IMR-90 (cell line): ENCODE measurements around the gene ABCC3. TPM values are rescaled to one million over a fixed set of nuclear protein-coding genes. Genes with fewer than 3 reads are reported as not detected.

Source experiments
- ATAC-seq: fragments of 200-7000 bp; cut with Tn5 transposase; 2 replicates; pipeline ENCODE4 v1.9.1; 2020; ENCODE audit warnings: low read depth, mild to moderate bottlenecking, moderate library complexity
- BruUV-seq: library from RNA; stranded (reverse); fragments of 400-500 nt; replicated peaks from 2 replicates; lab custom pipeline; 2021; lab: Mats Ljungman, UMichigan
- CTCF ChIA-PET: fragments of 300-600 bp; formaldehyde crosslinking; extraction: SDS; loops from one replicate; lab custom pipeline; 2021; ENCODE audit warnings: antibody characterized with exemption; lab: Yijun Ruan, JAX
- POLR2A ChIA-PET: fragments of 300-600 bp; sonication (Branson Sonifier 250); formaldehyde crosslinking; loops from one replicate; lab custom pipeline; 2022; ENCODE audit warnings: antibody characterized with exemption; ENCODE audit not compliant: unreplicated experiment; lab: Charles Lee
- DNase-seq: peaks from one replicate; pipeline ENCODE4 v3.0.0; 2013
- H2AFZ ChIP-seq: replicated peaks from 2 replicates; pipeline ENCODE3; 2013; ENCODE audit warnings: low read length, mild to moderate bottlenecking; ENCODE audit not compliant: poor library complexity
- H2AK5ac ChIP-seq: 2 replicates; pipeline ENCODE4 v1.6.1; 2013; ENCODE audit warnings: low read depth, low read length, inconsistent platforms
- H2AK9ac ChIP-seq: replicated peaks from 2 replicates; pipeline ENCODE3; 2013; ENCODE audit warnings: mild to moderate bottlenecking, low read depth, low read length, moderate library complexity; ENCODE audit not compliant: poor library complexity
- H2BK120ac ChIP-seq: 2 replicates; pipeline ENCODE4 v1.6.1; 2013; ENCODE audit warnings: low read depth, low read length, inconsistent platforms
- H2BK15ac ChIP-seq: 3 replicates; pipeline ENCODE4 v1.6.1; 2013; ENCODE audit warnings: low read depth, low read length, inconsistent platforms
- H2BK20ac ChIP-seq: 2 replicates; pipeline ENCODE4 v1.6.1; 2013; ENCODE audit warnings: low read depth, mild to moderate bottlenecking, inconsistent platforms, low read length, moderate library complexity
- H2BK5ac ChIP-seq: 2 replicates; pipeline ENCODE4 v1.6.1; 2013; ENCODE audit warnings: mild to moderate bottlenecking, low read depth, low read length, inconsistent platforms; ENCODE audit not compliant: poor library complexity, severe bottlenecking
- H3K14ac ChIP-seq: replicated peaks from 2 replicates; pipeline ENCODE4 v1.6.1; 2013; ENCODE audit warnings: low read depth, low read length, inconsistent platforms
- H3K18ac ChIP-seq: 2 replicates; pipeline ENCODE4 v1.6.1; 2013; ENCODE audit warnings: low read depth, low read length, control low read depth
- H3K23ac ChIP-seq: 2 replicates; pipeline ENCODE4 v1.6.1; 2013; ENCODE audit warnings: low read depth, low read length, inconsistent platforms
- H3K27ac ChIP-seq: 2 replicates; pipeline ENCODE4 v1.5.1; 2013; ENCODE audit warnings: mild to moderate bottlenecking, control low read depth, low read length; ENCODE audit not compliant: insufficient read depth
- H3K27me3 ChIP-seq: 2 replicates; pipeline ENCODE4 v1.6.1; 2013; ENCODE audit warnings: low read length; ENCODE audit not compliant: control insufficient read depth, insufficient read depth
- H3K36me3 ChIP-seq: 2 replicates; pipeline ENCODE4 v1.6.1; 2013; ENCODE audit warnings: low read length, mixed read lengths; ENCODE audit not compliant: control insufficient read depth, insufficient read depth
- H3K4ac ChIP-seq: 2 replicates; pipeline ENCODE4 v1.6.1; 2013; ENCODE audit warnings: low read depth, low read length, inconsistent platforms
- H3K4me1 ChIP-seq: 2 replicates; pipeline ENCODE4 v1.6.1; 2013; ENCODE audit warnings: low read length, mixed read lengths; ENCODE audit not compliant: control insufficient read depth, insufficient read depth
- H3K4me2 ChIP-seq: 2 replicates; pipeline ENCODE4 v1.6.1; 2013; ENCODE audit warnings: low read depth, mild to moderate bottlenecking, control low read depth, low read length, moderate library complexity
- H3K4me3 ChIP-seq: 2 replicates; pipeline ENCODE4 v1.5.1; 2013; ENCODE audit warnings: low read depth, mild to moderate bottlenecking, control low read depth, low read length, moderate library complexity; ENCODE audit not compliant: insufficient read depth
- H3K56ac ChIP-seq: 2 replicates; pipeline ENCODE4 v1.6.1; 2013; ENCODE audit warnings: low read length, inconsistent platforms; ENCODE audit not compliant: insufficient read depth; ENCODE audit errors: extremely low read depth
- H3K79me1 ChIP-seq, 2 experiments: 2 replicates each; pipeline ENCODE4 v1.6.1; 2013; ENCODE audit warnings: low read length in 2 of 2, inconsistent platforms in 1 of 2, low read depth in 1 of 2
- H3K9ac ChIP-seq: 2 replicates; pipeline ENCODE4 v1.6.1; 2013; ENCODE audit warnings: low read depth, low read length, control low read depth
- H3K9me1 ChIP-seq: 2 replicates; pipeline ENCODE4 v1.6.1; 2013; ENCODE audit warnings: low read length, inconsistent platforms; ENCODE audit not compliant: insufficient read depth
- H3K9me3 ChIP-seq: 2 replicates; pipeline ENCODE4 v1.6.1; 2013; ENCODE audit warnings: low read length; ENCODE audit not compliant: control insufficient read depth, insufficient read depth
- H4K20me1 ChIP-seq: 2 replicates; pipeline ENCODE4 v1.6.1; 2013; ENCODE audit warnings: low read length, inconsistent platforms; ENCODE audit not compliant: insufficient read depth
- H4K5ac ChIP-seq: 2 replicates; pipeline ENCODE4 v1.6.1; 2013; ENCODE audit warnings: mild to moderate bottlenecking, low read depth, low read length, control low read depth
- H4K8ac ChIP-seq, 2 experiments: 2 replicates each; pipeline ENCODE4 v1.6.1; 2013; ENCODE audit warnings: low read depth in 2 of 2, low read length in 2 of 2, control low read depth in 1 of 2, inconsistent platforms in 1 of 2
- H4K91ac ChIP-seq: 2 replicates; pipeline ENCODE4 v1.6.1; 2013; ENCODE audit warnings: low read depth, low read length, inconsistent platforms; ENCODE audit not compliant: insufficient read depth
- BHLHE40 ChIP-seq: fragments of 150-350 bp; IDR thresholded peaks from 2 replicates; pipeline ENCODE4 v1.6.1; 2016; ENCODE audit warnings: mild to moderate bottlenecking, low read depth, low read length
- CEBPB ChIP-seq: IDR thresholded peaks from 2 replicates; pipeline ENCODE4 v1.6.1; 2012; ENCODE audit warnings: low read depth, low read length, improper control_type of control experiment
- CHD1 ChIP-seq: IDR thresholded peaks from 2 replicates; pipeline ENCODE4 v1.6.1; 2012; ENCODE audit warnings: low read depth, low read length, improper control_type of control experiment
- FOS ChIP-seq: fragments of 150-350 bp; IDR thresholded peaks from 2 replicates; pipeline ENCODE4 v1.6.1; 2016; ENCODE audit warnings: low read depth, low read length
- MAFK ChIP-seq: IDR thresholded peaks from 2 replicates; pipeline ENCODE4 v1.6.1; 2012; ENCODE audit warnings: low read depth, low read length, improper control_type of control experiment
- MAZ ChIP-seq: IDR thresholded peaks from 2 replicates; pipeline ENCODE4 v1.6.1; 2012; ENCODE audit warnings: low read depth, mild to moderate bottlenecking, low read length, improper control_type of control experiment, moderate library complexity, borderline replicate concordance
- MXI1 ChIP-seq: IDR thresholded peaks from 2 replicates; pipeline ENCODE4 v1.6.1; 2012; ENCODE audit warnings: low read depth, mild to moderate bottlenecking, low read length, moderate library complexity, borderline replicate concordance
- NFE2L2 ChIP-seq: fragments of 150-350 bp; IDR thresholded peaks from 2 replicates; pipeline ENCODE4 v1.6.1; 2016; ENCODE audit warnings: low read depth, mild to moderate bottlenecking, low read length
- POLR2A ChIP-seq: IDR thresholded peaks from 2 replicates; pipeline ENCODE4 v1.6.1; 2012; ENCODE audit warnings: mild to moderate bottlenecking, low read depth, low read length
- RAD21 ChIP-seq: IDR thresholded peaks from 2 replicates; pipeline ENCODE4 v1.6.1; 2012; ENCODE audit warnings: low read length, improper control_type of control experiment
- RCOR1 ChIP-seq: IDR thresholded peaks from 2 replicates; pipeline ENCODE4 v1.6.1; 2012; ENCODE audit warnings: mild to moderate bottlenecking, low read length, improper control_type of control experiment; ENCODE audit not compliant: insufficient replicate concordance
- RFX5 ChIP-seq: IDR thresholded peaks from 2 replicates; pipeline ENCODE4 v1.8.0; 2012; ENCODE audit warnings: low read depth, mild to moderate bottlenecking, low read length, moderate library complexity
- SMC3 ChIP-seq: fragments of 150-350 bp; IDR thresholded peaks from 2 replicates; pipeline ENCODE4 v1.6.1; 2016; ENCODE audit warnings: low read depth, mild to moderate bottlenecking, antibody characterized with exemption, low read length, moderate library complexity
- WGBS, 2 experiments: methylation state at CpG; one replicate each; pipeline versions ENCODE4 v1.1.5 to v1.1.7; 2013; ENCODE audit warnings: missing lambda C conversion rate in 2 of 2; ENCODE audit not compliant: insufficient read length in 1 of 2; ENCODE audit errors: extremely low coverage in 2 of 2; 5-methylcytosine and 5-hydroxymethylcytosine counted together
- dilution Hi-C: fragments of 300-500 bp; cut with HindIII; formaldehyde crosslinking; loops from one replicate; pipeline ENCODE4 v1.14.3; 2018; ENCODE audit warnings: low sequenced_read_pairs; ENCODE audit not compliant: unreplicated experiment
- in situ Hi-C: fragments of 300-500 bp; cut with MboI; formaldehyde crosslinking; loops from 3 replicates; pipeline ENCODE4 v1.14.3; 2019; ENCODE audit warnings: low sequenced_read_pairs, inconsistent platforms, mixed read lengths
- intact Hi-C: fragments of 100-400 bp; cut with micrococcal nuclease; formaldehyde crosslinking; loops from 2 replicates; pipeline ENCODE4 v1.10.0; 2022
- polyA plus RNA-seq, 3 experiments: library from polyadenylated mRNA; depleted of rRNA; stranded (reverse); fragments of >200 nt; gene quantifications; 2 replicates each; pipeline ENCODE4 v1.2.3, GENCODE V29; 2012; ENCODE audit warnings: low replicate concordance in 1 of 3
- total RNA-seq: library from RNA; depleted of rRNA; stranded (reverse); fragments of >200 nt; gene quantifications from 2 replicates; pipeline ENCODE4 v1.2.3, GENCODE V29; 2012
- TF ChIP-seq, protein P1 (sequence below): fragments of 150-350 bp; IDR thresholded peaks from 2 replicates; pipeline ENCODE4 v1.6.1; 2017; ENCODE audit warnings: mild to moderate bottlenecking, antibody characterized with exemption, low read length, low read depth
- TF ChIP-seq, protein P2 (sequence below): conservative IDR thresholded peaks from 2 replicates; pipeline ENCODE4 v1.5.1; 2012; ENCODE audit warnings: mild to moderate bottlenecking, low read depth, low read length, improper control_type of control experiment

The ABCC3 gene
- total and polyA plus RNA-seq, 2 of the 4 experiments (the other 2 are of a cell fraction): 3.2 to 6.6 TPM

DNA sequence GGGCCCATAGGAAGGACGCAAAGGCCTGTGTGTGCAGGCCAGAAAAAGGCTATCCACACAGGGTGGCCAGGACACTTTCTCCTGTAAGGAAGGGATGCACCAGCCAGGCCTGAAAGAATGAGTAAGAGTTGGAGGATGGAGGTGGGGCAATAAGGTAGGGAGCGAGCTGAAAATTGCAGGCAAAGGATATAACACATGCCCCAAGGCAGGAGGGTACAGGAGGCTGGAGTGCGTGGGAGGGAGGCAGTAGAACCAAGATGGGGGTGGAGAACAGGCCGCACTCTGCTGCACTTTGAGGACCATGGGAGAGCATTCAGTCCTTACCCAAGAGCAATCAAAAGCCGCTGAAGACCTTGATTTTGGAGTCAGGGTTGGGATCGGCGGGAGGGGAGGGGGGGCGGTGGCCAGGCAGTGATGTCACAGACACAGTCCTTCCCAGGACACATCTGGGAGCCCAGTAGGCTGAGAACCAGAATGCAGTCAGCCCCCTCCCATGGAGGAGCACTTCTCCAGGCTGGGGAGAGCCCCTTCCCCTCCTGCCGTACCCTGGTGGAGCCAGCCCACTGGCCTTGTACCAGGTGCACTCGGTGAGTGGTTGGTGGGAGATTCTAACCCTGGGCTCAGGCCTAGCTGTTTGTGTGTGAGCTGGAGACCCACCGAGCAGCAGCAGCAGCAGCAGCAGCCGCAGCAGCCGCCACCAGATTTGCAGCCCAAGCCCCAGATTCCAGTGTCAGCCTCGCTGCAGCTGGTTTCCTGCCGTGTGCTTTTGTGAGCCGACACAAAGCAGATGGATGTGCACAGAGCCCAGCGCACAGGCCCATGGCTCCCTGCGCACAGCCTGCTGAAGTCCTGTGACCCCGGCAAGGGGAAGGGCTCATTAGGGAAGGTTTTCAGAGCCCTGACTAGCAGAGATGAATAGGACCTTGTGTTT is 55.5 kb downstream of the ABCC3 start:
- CTCF ChIA-PET: no interaction called here
- no peak overlapping the region; the same call in 1 of the 2 replicates for H3K18ac ChIP-seq
- POLR2A ChIA-PET: no interaction called here
- in situ Hi-C loops: loop anchor here (5.0 to 10.0 kb wide), 2 partner anchors 143 to 205 kb away; partner anchors contain the start of gene SPATA20
- H4K91ac ChIP-seq: peak overlapping the region; percentile 50
- H2AK9ac ChIP-seq: peak overlapping the region; percentile 39
- no peak overlapping the region for H3K27ac ChIP-seq
- H3K4me1 ChIP-seq: peaks cover 52% of the 10 kb centered on the region
- H3K79me1 ChIP-seq: peaks cover 0 to 20% of the 10 kb centered on the region in 2 experiments; a peak in 2 of 4 replicates
- peak overlapping the region; percentile 35; the same call in 1 of the 2 replicates for H3K23ac ChIP-seq
- H3K9me1 ChIP-seq: peaks cover 31% of the 10 kb centered on the region
- H4K20me1 ChIP-seq: no peaks in the 10 kb centered on the region
- peaks cover 3% of the 10 kb centered on the region; the same call in 1 of the 2 replicates for H3K36me3 ChIP-seq
- H2AK5ac ChIP-seq: peak overlapping the region; percentile 75
- no peak overlapping the region; a peak in 1 of 4 replicates for H4K8ac ChIP-seq
- H2BK15ac ChIP-seq: no peak overlapping the region
- dilution Hi-C loops: no loop called here
- BruUV-seq: no TSS peak
- H3K4me2 ChIP-seq: no peak overlapping the region
- no peak overlapping the region for H2AFZ ChIP-seq
- no peaks in the 10 kb centered on the region for H3K27me3 ChIP-seq
- H2BK5ac ChIP-seq: no peak overlapping the region
- peak overlapping the region; percentile 70; the same call in 1 of the 2 replicates for H3K14ac ChIP-seq
- H2BK20ac ChIP-seq: peak overlapping the region; percentile 14; the same call in 1 of the 2 replicates
- H3K9ac ChIP-seq: no peak overlapping the region
- H3K56ac ChIP-seq: no peak overlapping the region
- peak overlapping the region; percentile 63 for H3K4ac ChIP-seq
- no peaks in the 10 kb centered on the region for H3K9me3 ChIP-seq
- WGBS, 2 experiments: 43% methylated on average over 6 of the region's 19 CpGs; no CpG with 5 or more reads in 1 of the 2 experiments
- no peak overlapping the region for H4K5ac ChIP-seq
- no peak overlapping the region for H3K4me3 ChIP-seq
- H2BK120ac ChIP-seq: peak overlapping the region; percentile 44; the same call in 1 of the 2 replicates
- no peak for DNase-seq
- intact Hi-C loops: no loop called here
- no peak for ATAC-seq
- TF ChIP-seq CEBPB (no peak), FOS (no peak), BHLHE40 (no peak), SMC3 (no peak), NFE2L2 (no peak), RAD21 (no peak), MAFK (no peak), RCOR1 (no peak), RFX5 (no peak), MXI1 (no peak), POLR2A (no peak), CHD1 (no peak), MAZ (no peak)
- TF ChIP-seq, protein P1, sequence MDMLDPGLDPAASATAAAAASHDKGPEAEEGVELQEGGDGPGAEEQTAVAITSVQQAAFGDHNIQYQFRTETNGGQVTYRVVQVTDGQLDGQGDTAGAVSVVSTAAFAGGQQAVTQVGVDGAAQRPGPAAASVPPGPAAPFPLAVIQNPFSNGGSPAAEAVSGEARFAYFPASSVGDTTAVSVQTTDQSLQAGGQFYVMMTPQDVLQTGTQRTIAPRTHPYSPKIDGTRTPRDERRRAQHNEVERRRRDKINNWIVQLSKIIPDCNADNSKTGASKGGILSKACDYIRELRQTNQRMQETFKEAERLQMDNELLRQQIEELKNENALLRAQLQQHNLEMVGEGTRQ: no peak
- TF ChIP-seq, protein P2, sequence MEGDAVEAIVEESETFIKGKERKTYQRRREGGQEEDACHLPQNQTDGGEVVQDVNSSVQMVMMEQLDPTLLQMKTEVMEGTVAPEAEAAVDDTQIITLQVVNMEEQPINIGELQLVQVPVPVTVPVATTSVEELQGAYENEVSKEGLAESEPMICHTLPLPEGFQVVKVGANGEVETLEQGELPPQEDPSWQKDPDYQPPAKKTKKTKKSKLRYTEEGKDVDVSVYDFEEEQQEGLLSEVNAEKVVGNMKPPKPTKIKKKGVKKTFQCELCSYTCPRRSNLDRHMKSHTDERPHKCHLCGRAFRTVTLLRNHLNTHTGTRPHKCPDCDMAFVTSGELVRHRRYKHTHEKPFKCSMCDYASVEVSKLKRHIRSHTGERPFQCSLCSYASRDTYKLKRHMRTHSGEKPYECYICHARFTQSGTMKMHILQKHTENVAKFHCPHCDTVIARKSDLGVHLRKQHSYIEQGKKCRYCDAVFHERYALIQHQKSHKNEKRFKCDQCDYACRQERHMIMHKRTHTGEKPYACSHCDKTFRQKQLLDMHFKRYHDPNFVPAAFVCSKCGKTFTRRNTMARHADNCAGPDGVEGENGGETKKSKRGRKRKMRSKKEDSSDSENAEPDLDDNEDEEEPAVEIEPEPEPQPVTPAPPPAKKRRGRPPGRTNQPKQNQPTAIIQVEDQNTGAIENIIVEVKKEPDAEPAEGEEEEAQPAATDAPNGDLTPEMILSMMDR: no peak
